HepG2 (cell line): Measurements from ENCODE around the gene DENND4A. TPM values are rescaled to one million over a fixed set of nuclear protein-coding genes. Genes with fewer than 3 reads are reported as not detected.

Experiments used
- ATF5 ChIP-seq: sonication (generic); formaldehyde crosslinking; IDR thresholded peaks from 2 replicates; pipeline ENCODE4 v1.4.0; 2020; ENCODE audit warnings: mild to moderate bottlenecking, low read depth, missing genetic modification reagents
- ESRRA ChIP-seq: sonication (generic); formaldehyde crosslinking; IDR thresholded peaks from 2 replicates; pipeline ENCODE4 v1.5.1; 2020; ENCODE audit warnings: mild to moderate bottlenecking, low read depth, missing genetic modification reagents
- HBP1 ChIP-seq: IDR thresholded peaks from 2 replicates; pipeline ENCODE4 v1.6.1; 2016; ENCODE audit warnings: low read depth, control low read depth
- HINFP ChIP-seq: sonication (generic); formaldehyde crosslinking; IDR thresholded peaks from 2 replicates; pipeline ENCODE4 v1.4.0; 2020; ENCODE audit warnings: low read depth, mild to moderate bottlenecking, missing genetic modification reagents
- HOXD1 ChIP-seq: sonication (generic); formaldehyde crosslinking; IDR thresholded peaks from 2 replicates; pipeline ENCODE4 v1.5.0; 2020; ENCODE audit warnings: missing genetic modification reagents
- MAZ ChIP-seq, 2 experiments: sonication (generic) in 1 of 2; formaldehyde crosslinking in 1 of 2; IDR thresholded peaks; 2 replicates each; pipeline versions ENCODE4 v1.5.0 to v1.6.1; 2012 to 2020; ENCODE audit warnings: low read depth in 2 of 2, mild to moderate bottlenecking in 2 of 2, borderline replicate concordance in 1 of 2, improper control_type of control experiment in 1 of 2, low read length in 1 of 2, missing genetic modification reagents in 1 of 2, moderate library complexity in 1 of 2
- RFX1 ChIP-seq: fragments of 450-650 bp; IDR thresholded peaks from 2 replicates; pipeline ENCODE4 v1.6.1; 2017
- SMARCE1 ChIP-seq: fragments of 450-650 bp; IDR thresholded peaks from 2 replicates; pipeline ENCODE4 v1.6.1; 2017; ENCODE audit warnings: borderline replicate concordance
- TBL1XR1 ChIP-seq: fragments of 150-350 bp; IDR thresholded peaks from 2 replicates; pipeline ENCODE4 v1.6.1; 2014; ENCODE audit warnings: borderline replicate concordance, low read length; ENCODE audit not compliant: partially characterized antibody
- ZNF205 ChIP-seq: IDR thresholded peaks from 2 replicates; pipeline ENCODE4 v1.6.1; 2018; ENCODE audit warnings: missing biosample characterization, missing genetic modification reagents
- ZNF318 ChIP-seq: sonication (generic); formaldehyde crosslinking; IDR thresholded peaks from 2 replicates; pipeline ENCODE4 v1.4.0; 2020; ENCODE audit warnings: mild to moderate bottlenecking, missing genetic modification reagents
- ZNF597 ChIP-seq: sonication (generic); formaldehyde crosslinking; IDR thresholded peaks from 2 replicates; pipeline ENCODE4 v1.5.0; 2020; ENCODE audit warnings: missing genetic modification reagents
- ZNF773 ChIP-seq: sonication (generic); formaldehyde crosslinking; IDR thresholded peaks from 2 replicates; pipeline ENCODE4 v1.4.0; 2020; ENCODE audit warnings: missing genetic modification reagents, borderline replicate concordance
- polyA plus RNA-seq, 8 experiments: library from polyadenylated mRNA; depleted of rRNA in 3 of 8; stranded (reverse) in 7 of 8; unstranded in 1 of 8; fragments of >200 nt; fragmentation: Illumina TruSeq in 4 of 8; extraction: Trizol in 4 of 8; gene quantifications; 2 replicates each; pipeline versions ENCODE4 v1.2.1 to v1.2.3, GENCODE V29; 2011 to 2016; ENCODE audit warnings: low read depth in 4 of 8, missing spikeins in 1 of 8, mixed read lengths in 1 of 8; ENCODE audit not compliant: insufficient read depth in 1 of 8
- total RNA-seq, 5 experiments: library from RNA; depleted of rRNA; stranded (reverse); fragments of >200 nt; fragmentation: Illumina TruSeq; extraction: Trizol; gene quantifications; 2 replicates each; pipeline ENCODE4 v1.2.3, GENCODE V29; 2016; ENCODE audit warnings: low read depth in 1 of 5

The DENND4A gene
- total and polyA plus RNA-seq, 2 of the 13 experiments (the other 11 are each of a cell fraction or from before 2014, with no cell fraction given): 13.2 to 18.6 TPM

GRCh38 chr15:65610871-65611718 lies 181.0 kb downstream of the DENND4A start, which contains the start of gene INTS14 (continued):
- TF ChIP-seq ZNF318 (CRISPR knock-in tag) (no peak; the same call in 1 of the 2 replicates), ESRRA (CRISPR knock-in tag) (peak; percentile 76), HINFP (CRISPR knock-in tag) (peak; percentile 82), ZNF773 (CRISPR knock-in tag) (no peak), SMARCE1 (no peak), ATF5 (CRISPR knock-in tag) (0 out of 2 replicates have a peak, but pooled peaks have one; percentile 57), HBP1 (CRISPR knock-in tag) (peak; percentile 96), ZNF597 (CRISPR knock-in tag) (no peak), HOXD1 (CRISPR knock-in tag) (peak; percentile 42), MAZ (IDR thresholded peaks at IDR 0.05; ENCODE audit: borderline replicate concordance, low read depth, low read length) (peak; percentile 98), MAZ (CRISPR knock-in tag; IDR thresholded peaks at IDR 0.05; ENCODE audit: low read depth) (peak; percentile 99), ZNF205 (CRISPR knock-in tag) (peak; percentile 88), TBL1XR1 (no peak), RFX1 (no peak)
